ENCODE data around the gene ADPRS. TPM values are rescaled to one million over a fixed set of nuclear protein-coding genes. Genes with fewer than 3 reads are reported as not detected.
A peak's percentile ranks its signal among the peaks of the same experiment; 100 is the strongest.

The ADPRS gene
- total and polyA plus RNA-seq, 8 donors: 1.8 to 27.5 (median 14.6) TPM

DNA sequence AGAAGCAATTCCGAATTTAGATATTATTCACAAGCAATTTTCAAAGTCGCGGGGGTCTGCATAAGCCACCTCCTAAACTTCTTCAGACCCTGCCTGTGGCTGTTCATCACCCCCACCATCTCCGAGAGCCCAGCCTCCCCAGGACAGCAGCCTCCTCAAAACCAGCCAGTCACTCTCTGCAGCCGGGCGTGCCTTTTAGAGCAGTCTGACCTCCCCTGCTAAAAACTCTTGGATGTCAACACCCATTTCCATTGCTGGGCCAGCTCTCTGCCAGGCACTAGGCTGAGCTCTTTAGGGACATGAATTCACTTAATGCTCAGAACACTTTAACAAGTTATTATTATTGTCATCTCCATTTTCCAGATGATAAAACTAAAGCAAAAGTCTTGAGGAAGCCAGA lies 11.7 kb downstream of the ADPRS start:
- TF ChIP-seq POLR2A (IDR thresholded peaks at IDR 0.05): no peak
- TF ChIP-seq, protein P1, sequence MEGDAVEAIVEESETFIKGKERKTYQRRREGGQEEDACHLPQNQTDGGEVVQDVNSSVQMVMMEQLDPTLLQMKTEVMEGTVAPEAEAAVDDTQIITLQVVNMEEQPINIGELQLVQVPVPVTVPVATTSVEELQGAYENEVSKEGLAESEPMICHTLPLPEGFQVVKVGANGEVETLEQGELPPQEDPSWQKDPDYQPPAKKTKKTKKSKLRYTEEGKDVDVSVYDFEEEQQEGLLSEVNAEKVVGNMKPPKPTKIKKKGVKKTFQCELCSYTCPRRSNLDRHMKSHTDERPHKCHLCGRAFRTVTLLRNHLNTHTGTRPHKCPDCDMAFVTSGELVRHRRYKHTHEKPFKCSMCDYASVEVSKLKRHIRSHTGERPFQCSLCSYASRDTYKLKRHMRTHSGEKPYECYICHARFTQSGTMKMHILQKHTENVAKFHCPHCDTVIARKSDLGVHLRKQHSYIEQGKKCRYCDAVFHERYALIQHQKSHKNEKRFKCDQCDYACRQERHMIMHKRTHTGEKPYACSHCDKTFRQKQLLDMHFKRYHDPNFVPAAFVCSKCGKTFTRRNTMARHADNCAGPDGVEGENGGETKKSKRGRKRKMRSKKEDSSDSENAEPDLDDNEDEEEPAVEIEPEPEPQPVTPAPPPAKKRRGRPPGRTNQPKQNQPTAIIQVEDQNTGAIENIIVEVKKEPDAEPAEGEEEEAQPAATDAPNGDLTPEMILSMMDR (IDR thresholded peaks at IDR 0.05): no peak
- no peak for TF ChIP-seq EP300 (IDR thresholded peaks at IDR 0.05)
- no peak for TF ChIP-seq POLR2AphosphoS5 (IDR thresholded peaks at IDR 0.05)
- WGBS, 5 donors: 43 to 70% (median 47%) methylated on average over 6 of the region's 6 CpGs
- no peak for DNase-seq
- Histone ChIP-seq H3K9me3 (no peaks in the 10 kb centered on the region), H3K27me3 (no peaks in the 10 kb centered on the region), H3K27ac (peak overlapping the region in 1 of 5 donors; percentile 17), H3K4me1 (peaks cover 10 to 28% (median 16%) of the 10 kb centered on the region in 4 donors), H3K36me3 (peaks cover 0 to 18% (median 14%) of the 10 kb centered on the region in 4 donors), H3K4me3 (peak overlapping the region in 1 of 4 donors; percentile 4)
- intact Hi-C loops (cut with DNase I; ENCODE audit: low total_unique reads): loop anchor here (10.0 kb wide), 1 partner anchor 314 kb away; no protein-coding TSS in a partner anchor

DNA sequence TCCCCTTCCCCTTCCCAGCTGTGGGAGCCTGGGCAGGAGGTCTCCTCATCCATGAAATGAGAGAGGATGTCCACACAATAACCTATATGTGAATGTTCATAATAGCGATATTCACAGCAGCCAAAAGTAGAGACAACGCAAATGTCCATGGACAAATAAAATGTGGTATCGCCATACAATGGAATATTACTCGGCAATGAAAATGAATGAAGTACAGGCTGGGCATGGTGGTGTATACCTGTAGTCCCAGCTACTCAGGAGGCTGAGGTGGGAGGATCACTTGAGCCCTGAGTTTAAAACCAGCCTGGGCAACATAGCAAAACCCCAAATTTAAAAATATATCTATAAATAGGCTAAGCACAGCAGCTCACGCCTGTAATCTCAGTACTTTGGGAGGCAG lies 12.9 kb downstream of the ADPRS start:
- intact Hi-C loops (cut with DNase I; ENCODE audit: low total_unique reads): loop anchor here (10.0 kb wide), 1 partner anchor 313 kb away; no protein-coding TSS in a partner anchor
- H3K27ac ChIP-seq: no peak overlapping the region

DNA sequence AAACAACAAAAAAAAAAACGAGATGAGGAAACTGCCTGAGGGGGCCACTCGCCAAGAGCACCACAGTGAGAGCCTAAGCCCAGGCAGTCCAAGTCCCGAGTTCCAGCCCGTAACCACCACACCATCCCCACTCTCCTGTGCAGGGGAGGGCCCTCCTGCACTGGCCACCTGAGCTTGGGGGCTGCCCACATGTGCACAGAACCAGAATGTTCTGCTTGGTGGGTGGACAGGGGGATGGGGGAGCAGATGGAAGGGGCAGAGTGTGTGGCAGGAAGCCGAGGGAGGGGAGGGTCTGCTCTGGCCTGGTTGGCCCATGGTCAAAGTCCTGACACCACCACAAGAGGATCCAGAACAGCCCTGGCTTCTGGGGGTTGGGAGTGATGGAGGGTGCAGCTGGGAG lies 17.6 kb downstream of the ADPRS start:
- intact Hi-C loops (cut with DNase I; ENCODE audit: low total_unique reads): loop anchor here (10.0 kb wide), 1 partner anchor 309 kb away; no protein-coding TSS in a partner anchor
- DNase-seq: no peak
- WGBS, 5 donors: 43 to 55% (median 48%) methylated on average over 5 of the region's 5 CpGs
- peaks cover 0 to 25% (median 3%) of the 10 kb centered on the region in 4 donors for H3K4me1 ChIP-seq
- H3K4me3 ChIP-seq: no peak overlapping the region
- H3K36me3 ChIP-seq: no peaks in the 10 kb centered on the region
- H3K27me3 ChIP-seq: no peaks in the 10 kb centered on the region
- peak overlapping the region in 1 of 5 donors; percentile 48 for H3K27ac ChIP-seq
- TF ChIP-seq, protein P1 (IDR thresholded peaks at IDR 0.05): no peak
- TF ChIP-seq POLR2A (IDR thresholded peaks at IDR 0.05): no peak
- no peak for TF ChIP-seq POLR2AphosphoS5 (IDR thresholded peaks at IDR 0.05)
- no peak for TF ChIP-seq EP300 (IDR thresholded peaks at IDR 0.05)
- no peaks in the 10 kb centered on the region for H3K9me3 ChIP-seq

More for the DNA sequence above, 12.9 kb downstream of the ADPRS start:
- Histone ChIP-seq H3K9me3 (no peaks in the 10 kb centered on the region), H3K4me1 (peaks cover 10 to 20% (median 13%) of the 10 kb centered on the region in 4 donors), H3K4me3 (no peak overlapping the region), H3K36me3 (peaks cover 0 to 7% (median 3%) of the 10 kb centered on the region in 4 donors), H3K27me3 (no peaks in the 10 kb centered on the region)
- DNase-seq: no peak
- 93 to 98% (median 95%) methylated on average over 5 of the region's 5 CpGs for WGBS, 5 donors
- TF ChIP-seq, protein P1 (IDR thresholded peaks at IDR 0.05): no peak

DNA sequence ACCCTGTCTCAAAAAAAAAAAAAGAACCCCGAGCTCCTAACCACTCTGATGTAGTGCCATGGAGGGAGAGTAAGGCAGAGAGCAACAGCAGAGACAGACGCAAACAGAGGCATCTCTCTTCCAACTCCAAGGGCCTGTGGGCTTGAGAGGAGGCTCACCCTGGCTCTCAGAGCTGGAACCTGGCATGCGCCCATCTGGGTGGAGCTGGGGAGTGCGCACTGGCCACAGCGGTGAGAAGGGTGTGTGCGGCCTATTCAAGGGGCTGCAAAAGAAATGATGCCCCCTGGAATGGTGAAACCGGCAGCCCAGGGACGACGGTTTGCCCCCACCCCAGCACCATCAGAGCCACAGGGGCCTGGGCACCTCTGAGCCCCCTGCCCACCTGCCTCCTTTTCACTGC lies 18.7 kb downstream of the ADPRS start:
- Histone ChIP-seq H3K27me3 (no peaks in the 10 kb centered on the region), H3K36me3 (no peaks in the 10 kb centered on the region), H3K9me3 (no peaks in the 10 kb centered on the region), H3K4me3 (no peak overlapping the region), H3K27ac (peak overlapping the region in 1 of 5 donors; percentile 48), H3K4me1 (peaks cover 0 to 25% (median 3%) of the 10 kb centered on the region in 4 donors)
- TF ChIP-seq POLR2A (IDR thresholded peaks at IDR 0.05) (no peak), EP300 (IDR thresholded peaks at IDR 0.05) (no peak), POLR2AphosphoS5 (IDR thresholded peaks at IDR 0.05) (no peak)
- TF ChIP-seq, protein P1 (IDR thresholded peaks at IDR 0.05): no peak
- WGBS, 5 donors: 78 to 86% (median 86%) methylated on average over 9 of the region's 9 CpGs
- intact Hi-C loops (cut with DNase I; ENCODE audit: low total_unique reads): loop anchor here (10.0 kb wide), 1 partner anchor 307 kb away; no protein-coding TSS in a partner anchor
- DNase-seq: no peak
